ENCODE data around the gene TES.
A peak's percentile ranks its signal among the peaks of the same experiment; 100 is the strongest.

Gene TES

DNA sequence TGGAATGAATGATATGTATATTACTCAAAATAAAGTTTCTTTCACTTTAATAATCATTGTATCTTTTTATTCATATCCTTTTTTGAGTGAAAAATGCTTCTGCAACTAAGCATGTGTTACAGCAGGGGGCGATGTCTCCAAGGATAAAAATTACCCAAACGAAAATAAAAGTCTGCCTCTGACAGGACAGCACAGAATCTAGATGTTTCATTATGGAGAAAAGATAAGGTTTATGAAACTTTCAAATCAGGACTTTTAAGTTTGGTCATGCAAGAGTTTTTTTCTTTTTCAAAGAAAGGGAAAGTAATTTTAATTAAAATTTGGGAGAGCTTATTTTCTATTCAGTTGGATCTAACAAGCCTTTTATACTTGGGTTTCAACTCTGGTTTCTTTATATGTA is 48.4 kb downstream of the TES start:
- Histone ChIP-seq H3K4me3 (replicated peaks; ENCODE audit: insufficient read depth, low read length) (no peak overlapping the region), H3K27ac (replicated peaks) (no peak overlapping the region), H3K27me3 (ENCODE audit: insufficient read depth, poor library complexity, severe bottlenecking) (no peaks in the 10 kb centered on the region)
- DNase-seq (ENCODE audit: low read depth in 1 of 2, low spot score in 1 of 2) = peak; percentile 11 to 21
- TF ChIP-seq GABPA (IDR thresholded peaks at IDR 0.05; ENCODE audit: low read depth) (no peak), POLR2AphosphoS5 (IDR thresholded peaks at IDR 0.05; ENCODE audit: low read depth) (no peak)
- TF ChIP-seq, protein P1, sequence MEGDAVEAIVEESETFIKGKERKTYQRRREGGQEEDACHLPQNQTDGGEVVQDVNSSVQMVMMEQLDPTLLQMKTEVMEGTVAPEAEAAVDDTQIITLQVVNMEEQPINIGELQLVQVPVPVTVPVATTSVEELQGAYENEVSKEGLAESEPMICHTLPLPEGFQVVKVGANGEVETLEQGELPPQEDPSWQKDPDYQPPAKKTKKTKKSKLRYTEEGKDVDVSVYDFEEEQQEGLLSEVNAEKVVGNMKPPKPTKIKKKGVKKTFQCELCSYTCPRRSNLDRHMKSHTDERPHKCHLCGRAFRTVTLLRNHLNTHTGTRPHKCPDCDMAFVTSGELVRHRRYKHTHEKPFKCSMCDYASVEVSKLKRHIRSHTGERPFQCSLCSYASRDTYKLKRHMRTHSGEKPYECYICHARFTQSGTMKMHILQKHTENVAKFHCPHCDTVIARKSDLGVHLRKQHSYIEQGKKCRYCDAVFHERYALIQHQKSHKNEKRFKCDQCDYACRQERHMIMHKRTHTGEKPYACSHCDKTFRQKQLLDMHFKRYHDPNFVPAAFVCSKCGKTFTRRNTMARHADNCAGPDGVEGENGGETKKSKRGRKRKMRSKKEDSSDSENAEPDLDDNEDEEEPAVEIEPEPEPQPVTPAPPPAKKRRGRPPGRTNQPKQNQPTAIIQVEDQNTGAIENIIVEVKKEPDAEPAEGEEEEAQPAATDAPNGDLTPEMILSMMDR (IDR thresholded peaks at IDR 0.05; ENCODE audit: insufficient read depth, low read length) = peak; percentile 44
- TF ChIP-seq, protein P2, sequence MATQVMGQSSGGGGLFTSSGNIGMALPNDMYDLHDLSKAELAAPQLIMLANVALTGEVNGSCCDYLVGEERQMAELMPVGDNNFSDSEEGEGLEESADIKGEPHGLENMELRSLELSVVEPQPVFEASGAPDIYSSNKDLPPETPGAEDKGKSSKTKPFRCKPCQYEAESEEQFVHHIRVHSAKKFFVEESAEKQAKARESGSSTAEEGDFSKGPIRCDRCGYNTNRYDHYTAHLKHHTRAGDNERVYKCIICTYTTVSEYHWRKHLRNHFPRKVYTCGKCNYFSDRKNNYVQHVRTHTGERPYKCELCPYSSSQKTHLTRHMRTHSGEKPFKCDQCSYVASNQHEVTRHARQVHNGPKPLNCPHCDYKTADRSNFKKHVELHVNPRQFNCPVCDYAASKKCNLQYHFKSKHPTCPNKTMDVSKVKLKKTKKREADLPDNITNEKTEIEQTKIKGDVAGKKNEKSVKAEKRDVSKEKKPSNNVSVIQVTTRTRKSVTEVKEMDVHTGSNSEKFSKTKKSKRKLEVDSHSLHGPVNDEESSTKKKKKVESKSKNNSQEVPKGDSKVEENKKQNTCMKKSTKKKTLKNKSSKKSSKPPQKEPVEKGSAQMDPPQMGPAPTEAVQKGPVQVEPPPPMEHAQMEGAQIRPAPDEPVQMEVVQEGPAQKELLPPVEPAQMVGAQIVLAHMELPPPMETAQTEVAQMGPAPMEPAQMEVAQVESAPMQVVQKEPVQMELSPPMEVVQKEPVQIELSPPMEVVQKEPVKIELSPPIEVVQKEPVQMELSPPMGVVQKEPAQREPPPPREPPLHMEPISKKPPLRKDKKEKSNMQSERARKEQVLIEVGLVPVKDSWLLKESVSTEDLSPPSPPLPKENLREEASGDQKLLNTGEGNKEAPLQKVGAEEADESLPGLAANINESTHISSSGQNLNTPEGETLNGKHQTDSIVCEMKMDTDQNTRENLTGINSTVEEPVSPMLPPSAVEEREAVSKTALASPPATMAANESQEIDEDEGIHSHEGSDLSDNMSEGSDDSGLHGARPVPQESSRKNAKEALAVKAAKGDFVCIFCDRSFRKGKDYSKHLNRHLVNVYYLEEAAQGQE (IDR thresholded peaks at IDR 0.05; ENCODE audit: insufficient replicate concordance, low read depth) = no peak

DNA sequence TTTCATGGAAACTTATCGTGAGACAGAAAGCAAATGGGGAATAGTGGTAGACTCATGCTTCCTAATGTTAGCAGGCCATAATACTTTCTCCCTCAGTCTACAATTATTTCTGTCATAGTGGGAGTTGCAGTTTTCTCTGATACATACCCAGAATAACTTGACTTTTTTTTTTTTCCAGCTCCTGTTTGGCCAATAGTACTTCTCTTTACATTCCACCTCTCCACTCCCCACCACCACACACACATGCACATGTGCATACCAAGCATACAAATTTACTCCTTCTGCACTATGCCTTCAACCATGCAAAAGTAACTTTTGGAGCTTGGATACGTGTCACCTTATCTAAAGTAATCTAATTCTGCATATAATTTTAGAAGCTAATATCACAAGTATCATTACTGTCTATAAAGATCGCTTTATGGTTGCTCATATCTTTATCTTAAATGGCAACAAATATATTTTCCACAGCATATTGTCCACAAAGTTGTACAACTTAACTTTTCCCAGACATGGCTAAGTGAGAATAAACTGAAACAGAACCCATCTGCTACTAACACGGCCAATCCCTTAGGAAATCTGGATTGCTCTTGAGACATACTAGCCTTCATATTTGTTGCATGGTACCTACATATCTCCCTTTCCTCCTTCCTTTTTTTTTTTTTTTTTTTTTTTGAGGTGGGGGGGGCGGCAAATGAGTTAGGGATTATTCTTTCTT is 49.0 kb downstream of the TES start:
- no peak for TF ChIP-seq GABPA (IDR thresholded peaks at IDR 0.05; ENCODE audit: low read depth)
- TF ChIP-seq, protein P2 (IDR thresholded peaks at IDR 0.05; ENCODE audit: insufficient replicate concordance, low read depth) = no peak
- TF ChIP-seq, protein P1 (IDR thresholded peaks at IDR 0.05; ENCODE audit: insufficient read depth, low read length) = no peak
- no peak for TF ChIP-seq SPI1 (IDR thresholded peaks at IDR 0.05; ENCODE audit: borderline replicate concordance, low read depth)
- no peak for TF ChIP-seq POLR2AphosphoS5 (IDR thresholded peaks at IDR 0.05; ENCODE audit: low read depth)
- no peak overlapping the region for H3K4me3 ChIP-seq (replicated peaks; ENCODE audit: insufficient read depth, low read length)

DNA sequence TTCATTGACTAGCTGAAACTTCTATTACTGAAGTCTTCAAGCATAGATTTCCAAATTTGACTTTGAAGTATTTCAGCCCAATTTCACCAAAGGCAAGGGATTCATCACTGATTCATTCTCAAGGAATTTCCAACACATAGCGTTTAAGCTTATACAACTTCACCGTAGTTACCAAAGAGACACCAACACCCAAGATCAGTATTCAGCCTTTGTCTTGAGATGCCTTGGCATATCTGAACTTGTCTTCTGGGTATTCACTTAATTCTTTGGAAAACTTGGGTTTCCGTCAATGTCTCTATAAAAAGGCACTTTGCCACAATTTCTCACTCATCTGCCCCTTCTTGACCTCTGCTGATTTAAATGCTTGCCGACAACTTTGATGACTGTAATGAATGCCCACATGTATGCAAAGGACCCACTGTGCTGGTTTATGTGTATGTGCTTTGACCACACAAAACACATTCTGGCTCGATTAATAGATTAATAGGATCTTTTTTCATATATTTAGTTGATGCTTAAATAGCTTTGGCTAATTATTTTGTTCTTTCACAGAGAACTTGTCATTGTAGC is 49.6 kb downstream of the TES start:
- no peaks in the 10 kb centered on the region for H3K27me3 ChIP-seq (ENCODE audit: insufficient read depth, poor library complexity, severe bottlenecking)
- TF ChIP-seq POLR2AphosphoS5 (IDR thresholded peaks at IDR 0.05; ENCODE audit: low read depth) (no peak), GABPA (IDR thresholded peaks at IDR 0.05; ENCODE audit: low read depth) (no peak), SPI1 (IDR thresholded peaks at IDR 0.05; ENCODE audit: borderline replicate concordance, low read depth) (no peak)
- no peak overlapping the region for H3K4me3 ChIP-seq (replicated peaks; ENCODE audit: insufficient read depth, low read length)
- no peak overlapping the region for H3K27ac ChIP-seq (replicated peaks)
- no peak for DNase-seq (ENCODE audit: low read depth in 1 of 2, low spot score in 1 of 2)

More for the DNA sequence above, 49.0 kb downstream of the TES start:
- Histone ChIP-seq H3K27me3 (ENCODE audit: insufficient read depth, poor library complexity, severe bottlenecking) (no peaks in the 10 kb centered on the region), H3K27ac (replicated peaks) (no peak overlapping the region)
- no peak for DNase-seq (ENCODE audit: low read depth in 1 of 2, low spot score in 1 of 2)

DNA sequence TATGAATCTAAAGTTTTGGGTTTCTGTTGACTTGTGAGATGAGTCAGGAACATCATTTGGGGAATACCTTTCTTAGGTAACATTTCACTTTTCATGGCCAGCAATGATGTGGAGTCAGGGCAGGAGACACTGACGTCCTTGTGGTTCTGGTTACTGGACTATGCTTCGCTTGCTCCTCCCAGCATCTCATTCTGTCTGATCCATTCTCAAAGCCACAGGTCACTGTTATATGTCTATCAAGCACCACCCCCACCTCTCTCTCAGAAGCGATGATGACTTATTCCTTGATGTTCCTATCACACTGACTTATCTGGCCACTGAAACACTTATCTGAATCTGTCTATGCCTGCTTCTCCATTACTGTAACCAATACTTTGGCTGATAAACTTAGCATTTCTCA is 51.6 kb downstream of the TES start:
- H3K27ac ChIP-seq (replicated peaks) = no peak overlapping the region
- H3K4me3 ChIP-seq (replicated peaks; ENCODE audit: insufficient read depth, low read length) = no peak overlapping the region
- TF ChIP-seq SPI1 (IDR thresholded peaks at IDR 0.05; ENCODE audit: borderline replicate concordance, low read depth) (no peak), POLR2AphosphoS5 (IDR thresholded peaks at IDR 0.05; ENCODE audit: low read depth) (no peak), GABPA (IDR thresholded peaks at IDR 0.05; ENCODE audit: low read depth) (no peak)
- TF ChIP-seq, protein P1 (IDR thresholded peaks at IDR 0.05; ENCODE audit: insufficient read depth, low read length) = no peak
- TF ChIP-seq, protein P2 (IDR thresholded peaks at IDR 0.05; ENCODE audit: insufficient replicate concordance, low read depth) = no peak
- H3K27me3 ChIP-seq (ENCODE audit: insufficient read depth, poor library complexity, severe bottlenecking) = no peaks in the 10 kb centered on the region
- DNase-seq (ENCODE audit: low read depth in 1 of 2, low spot score in 1 of 2) = no peak
